ENCODE measurements around the gene CEMIP.
A peak's percentile ranks its signal among the peaks of the same experiment; 100 is the strongest.

CEMIP gene

DNA sequence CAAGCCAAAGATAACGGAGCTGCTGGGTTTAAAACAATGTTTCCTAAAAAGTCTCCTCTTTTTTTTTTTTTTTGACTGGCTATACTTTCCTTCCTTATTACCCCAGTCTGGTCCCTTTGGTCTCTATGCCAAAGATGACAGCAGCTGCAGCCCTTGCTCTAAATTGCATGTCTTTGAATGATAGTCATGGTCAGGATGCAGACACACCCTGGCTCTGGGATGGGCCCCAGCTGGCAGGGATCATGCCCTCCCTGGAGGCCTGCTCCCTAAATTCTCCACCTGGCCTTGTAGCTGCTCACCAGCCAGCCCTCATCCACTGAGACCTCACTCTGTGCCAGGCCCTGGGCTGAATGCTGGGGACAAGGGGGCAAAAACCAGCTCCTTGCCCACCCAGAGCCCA is 114.6 kb downstream of the CEMIP start:
- DNase-seq: no peak

DNA sequence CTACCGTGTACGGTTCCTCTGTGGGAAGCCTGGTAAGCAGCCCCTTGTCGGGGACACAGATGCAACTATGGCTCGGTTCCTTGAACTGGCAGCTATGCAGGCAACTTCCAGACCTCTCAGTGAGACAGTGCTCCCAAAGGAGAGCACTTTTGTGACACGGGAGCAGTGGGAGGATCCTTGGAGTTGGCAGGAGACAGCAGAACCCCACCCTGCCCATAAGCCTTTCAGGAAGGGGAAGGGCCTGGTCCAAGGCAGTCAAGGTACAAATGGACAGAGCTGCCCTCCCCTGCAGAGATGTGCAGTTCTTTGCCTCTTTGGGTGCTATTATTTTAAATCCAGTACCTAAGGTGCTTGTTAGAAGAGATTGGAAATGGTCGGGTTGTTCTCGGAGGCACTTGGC is 115.9 kb downstream of the CEMIP start:
- no peak for DNase-seq

DNA sequence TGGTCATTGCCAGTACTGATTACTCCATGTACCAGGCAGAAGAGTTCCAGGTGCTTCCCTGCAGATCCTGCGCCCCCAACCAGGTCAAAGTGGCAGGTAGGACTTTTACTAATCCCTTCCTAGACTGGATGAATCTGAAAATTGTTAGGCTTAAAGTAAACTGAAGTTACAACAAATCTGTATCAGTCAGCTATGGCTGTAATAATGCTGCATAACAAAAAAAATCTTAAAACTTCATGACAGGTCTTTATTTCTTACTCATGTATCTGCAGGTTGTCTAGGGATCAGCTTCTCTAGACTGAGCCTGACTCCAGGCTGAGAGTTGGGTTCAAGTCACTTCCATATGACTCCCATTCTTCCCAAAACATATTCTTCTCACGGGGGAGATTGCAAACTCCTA is 116.8 kb downstream of the CEMIP start:
- DNase-seq: no peak

DNA sequence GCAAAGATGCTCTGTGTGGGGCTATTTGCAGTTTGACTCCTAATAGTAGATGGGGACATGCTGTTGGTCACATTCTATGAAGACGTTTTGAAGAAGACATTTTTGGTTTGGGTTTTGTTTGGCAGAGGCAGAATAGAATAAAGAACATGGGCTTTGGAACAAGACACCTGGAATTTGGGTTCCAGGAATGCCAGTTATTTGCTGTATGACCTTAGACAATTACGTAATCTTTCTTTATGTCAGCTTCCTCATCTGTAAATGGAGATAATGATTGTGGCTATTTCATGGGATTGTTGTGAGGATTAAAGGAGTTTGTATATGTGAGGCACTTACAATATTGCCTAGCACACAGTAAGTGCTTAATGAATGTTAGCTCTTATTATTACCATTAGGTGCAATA is 118.9 kb downstream of the CEMIP start:
- DNase-seq: no peak

DNA sequence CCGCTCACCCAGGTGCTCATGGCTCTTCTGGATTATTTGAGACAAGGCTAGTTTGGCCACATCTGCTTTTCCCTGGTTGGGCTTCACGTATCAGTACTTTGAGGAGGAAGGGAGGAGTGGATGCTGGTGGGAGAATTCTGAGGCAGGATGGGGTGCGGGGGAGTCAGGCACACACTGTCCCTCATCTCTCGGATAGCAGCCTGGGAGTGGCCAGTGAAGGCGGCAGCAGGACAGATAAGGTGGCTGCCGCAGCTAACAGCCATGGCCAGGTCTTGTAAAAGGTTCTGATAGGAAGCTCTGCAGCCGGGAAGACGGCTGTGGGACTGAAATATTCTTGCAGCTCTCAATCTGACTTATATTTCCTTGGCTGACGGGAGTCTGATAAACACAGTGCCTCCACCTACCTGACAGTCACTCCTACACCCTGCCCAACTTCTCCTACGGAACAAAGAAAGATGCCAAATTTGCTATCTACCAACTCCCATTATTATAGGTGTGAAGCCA is 123.2 kb downstream of the CEMIP start:
- DNase-seq: peak; percentile 41

DNA sequence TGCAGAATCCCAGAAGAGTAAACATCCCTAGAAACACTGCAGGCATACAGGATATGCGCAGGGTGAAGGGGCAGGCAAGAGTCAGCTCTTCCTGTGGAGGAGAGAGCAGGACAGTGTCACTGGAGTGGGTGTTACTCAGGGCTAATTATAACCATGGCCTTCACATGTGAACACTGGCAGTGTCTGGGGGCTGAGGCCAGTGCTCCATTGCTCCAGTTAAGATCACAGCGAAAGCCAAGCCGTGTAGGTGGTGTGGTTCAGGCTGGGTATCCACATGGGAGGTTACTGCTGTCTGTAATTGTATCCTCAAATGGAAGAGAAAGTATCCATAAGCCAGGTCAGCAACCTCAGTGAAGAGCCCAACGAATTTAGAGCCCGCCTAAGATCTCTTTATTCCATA is 125.8 kb downstream of the CEMIP start:
- DNase-seq: no peak

DNA sequence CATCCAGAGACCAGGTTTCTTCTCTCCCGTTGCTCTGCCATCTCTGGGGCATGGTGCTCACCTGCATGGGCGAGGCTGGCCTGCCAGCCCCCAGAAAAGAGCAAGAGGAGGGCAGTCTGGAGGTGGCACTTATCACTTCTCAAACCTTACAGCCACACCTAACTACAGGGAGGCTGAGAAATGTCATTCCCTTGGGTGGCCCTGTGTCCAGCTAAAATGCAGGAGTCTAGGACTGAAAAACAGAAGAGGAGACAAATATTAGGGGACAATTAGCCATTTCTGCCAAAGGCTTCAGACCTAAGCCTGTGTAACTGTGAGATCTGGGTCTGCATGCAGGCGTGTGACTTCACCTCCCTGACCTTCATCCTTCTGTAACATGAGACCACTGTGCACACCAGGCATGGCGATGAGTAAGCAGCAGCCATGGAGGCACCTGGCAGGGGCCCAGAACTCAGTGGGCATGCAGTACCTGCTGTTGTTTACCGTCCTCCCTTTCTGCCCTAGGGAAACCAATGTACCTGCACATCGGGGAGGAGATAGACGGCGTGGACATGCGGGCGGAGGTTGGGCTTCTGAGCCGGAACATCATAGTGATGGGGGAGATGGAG is 127.1 kb downstream of the CEMIP start:
- DNase-seq: no peak

DNA sequence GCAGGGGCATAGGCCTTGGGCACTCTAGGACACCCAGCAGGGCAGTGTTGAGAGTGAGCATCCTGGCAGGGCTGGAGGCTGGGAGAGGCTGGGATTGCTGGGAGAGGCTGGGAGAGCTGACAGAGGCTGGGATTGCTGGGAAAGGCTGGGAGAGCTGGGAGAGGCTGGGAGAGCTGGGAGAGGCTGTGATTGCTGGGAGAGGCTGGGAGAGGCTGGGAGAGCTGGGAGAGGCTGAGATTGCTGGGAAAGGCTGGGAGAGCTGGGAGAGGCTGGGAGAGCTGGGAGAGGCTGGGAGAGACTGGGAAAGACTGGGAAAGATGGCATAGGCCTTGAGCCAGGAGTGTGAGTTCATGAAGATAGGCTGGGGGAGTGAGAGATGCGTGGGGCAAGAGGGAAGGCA is 132.7 kb downstream of the CEMIP start:
- no peak for DNase-seq

DNA sequence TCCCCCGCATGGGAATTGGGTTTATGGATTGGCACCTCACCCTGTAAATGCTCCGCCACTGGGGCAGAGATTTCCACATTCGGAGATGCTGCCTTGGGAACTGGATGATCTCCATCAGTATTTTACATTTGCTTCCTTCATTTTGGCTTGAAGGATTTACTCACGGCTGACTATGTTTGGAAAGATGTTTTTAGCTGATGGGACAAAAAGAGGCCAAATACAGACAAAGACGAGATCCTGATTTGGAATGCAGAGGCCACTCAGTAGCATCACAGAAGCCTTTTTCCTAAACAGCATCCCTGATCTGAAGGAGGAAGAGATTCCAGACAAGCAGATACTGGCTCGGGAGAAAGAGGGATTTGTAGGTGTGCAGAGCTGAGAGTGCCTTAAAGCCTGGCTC is 133.5 kb downstream of the CEMIP start:
- no peak for DNase-seq

DNA sequence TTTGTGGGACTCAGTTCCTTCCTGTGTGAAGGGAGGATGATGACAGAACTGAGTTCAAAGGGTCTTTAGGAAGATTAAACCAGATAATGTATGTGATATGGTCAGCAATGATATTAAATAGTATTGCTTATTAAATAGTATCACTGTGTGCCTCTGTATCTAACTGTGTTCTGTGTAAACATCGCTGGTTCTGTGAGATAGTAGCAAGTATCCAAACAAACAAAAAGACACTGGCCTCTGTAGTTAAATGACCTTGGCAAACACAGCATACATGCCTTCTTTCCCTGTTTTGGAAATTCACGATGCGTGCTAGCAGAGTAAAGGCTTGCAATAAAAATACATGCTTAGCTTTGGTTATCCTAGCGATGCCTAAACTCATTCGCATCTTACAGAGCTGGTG is 134.4 kb downstream of the CEMIP start:
- no peak for DNase-seq

DNA sequence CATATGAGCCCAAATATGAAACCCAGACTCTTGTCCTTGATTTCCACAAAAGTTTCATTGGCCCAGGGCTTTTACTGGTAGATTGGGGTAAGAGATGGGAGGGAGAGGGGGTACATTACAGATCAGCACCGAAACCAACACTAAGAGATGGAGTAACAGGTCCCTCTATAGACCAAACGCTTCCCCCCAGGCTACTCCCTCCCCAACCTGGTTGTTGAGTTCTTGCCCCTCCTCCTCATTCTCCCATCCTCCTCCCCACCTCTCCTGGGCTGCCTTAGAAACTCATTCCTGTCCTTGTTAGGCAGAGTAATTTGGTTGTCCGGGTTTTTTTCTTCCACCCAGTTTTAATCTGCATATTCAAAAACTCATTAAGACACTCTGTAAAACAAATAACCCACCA is 136.3 kb downstream of the CEMIP start:
- no peak for DNase-seq

DNA sequence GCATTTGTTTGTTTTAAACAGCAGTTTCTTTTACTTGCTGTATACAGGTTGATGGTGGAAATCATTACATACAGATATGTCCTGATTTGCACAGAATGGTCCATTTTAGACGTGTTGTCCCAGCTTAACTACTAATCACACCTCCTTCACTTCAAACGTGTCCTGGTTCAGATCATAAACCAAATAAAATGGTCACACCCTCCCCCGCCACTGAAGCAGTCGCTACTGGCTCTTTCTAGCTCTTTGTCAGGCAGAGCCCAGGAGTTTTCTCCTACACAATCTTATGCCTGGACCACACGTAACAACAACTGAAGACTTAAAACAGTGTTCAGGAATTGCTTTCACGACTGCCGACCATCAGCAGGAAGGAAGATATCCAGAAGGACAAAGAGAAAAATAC is 136.9 kb downstream of the CEMIP start:
- DNase-seq: no peak

DNA sequence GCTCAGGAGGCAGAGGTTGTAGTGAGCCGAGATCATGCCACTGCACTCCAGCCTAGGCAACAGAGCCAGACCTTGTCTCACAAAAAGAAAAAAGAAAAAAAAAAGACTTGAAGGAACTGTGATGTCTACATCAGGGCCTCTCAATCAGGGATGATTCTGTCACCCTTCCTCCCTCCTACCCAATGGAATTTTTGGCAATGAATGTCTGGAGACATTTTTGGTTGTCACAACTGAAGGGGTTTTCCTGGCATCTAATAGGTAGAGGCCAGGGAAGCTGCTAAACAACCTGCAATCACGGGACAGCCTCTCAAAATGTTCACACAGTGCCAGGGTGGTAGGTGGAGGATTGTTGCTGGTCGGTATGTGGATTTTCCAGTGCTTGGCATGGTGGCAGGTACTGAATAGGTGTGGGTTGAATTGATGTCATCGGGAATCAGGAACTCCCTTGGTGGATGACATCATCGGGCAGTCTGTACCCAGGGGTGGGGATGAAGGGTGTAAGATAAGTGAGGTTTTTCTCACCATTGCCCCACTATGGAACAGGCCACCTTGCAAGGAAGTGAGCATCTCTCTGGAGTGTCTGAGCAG is 139.1 kb downstream of the CEMIP start:
- no peak for DNase-seq

DNA sequence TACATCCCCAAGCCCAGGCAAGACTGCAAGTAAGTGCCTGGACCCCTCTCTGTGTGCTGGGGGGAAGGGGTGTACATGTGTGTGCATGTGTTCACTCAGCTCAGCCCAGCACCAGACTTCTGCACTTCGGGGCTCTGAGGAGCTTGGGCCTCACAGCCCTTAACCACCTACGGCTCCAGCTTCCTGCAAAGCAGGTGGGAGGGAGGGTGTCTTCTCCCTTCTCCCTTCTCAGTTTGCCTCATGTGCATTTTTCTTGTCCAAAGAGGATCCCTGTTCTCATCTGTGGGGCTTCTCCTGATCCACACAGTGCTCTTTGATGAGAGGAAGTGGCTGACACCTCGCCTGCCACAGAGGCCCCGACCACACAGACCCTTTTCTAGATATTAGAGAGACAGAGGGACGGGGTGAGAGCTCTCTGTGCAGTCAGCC is 141.1 kb downstream of the CEMIP start:
- no peak for DNase-seq

DNA sequence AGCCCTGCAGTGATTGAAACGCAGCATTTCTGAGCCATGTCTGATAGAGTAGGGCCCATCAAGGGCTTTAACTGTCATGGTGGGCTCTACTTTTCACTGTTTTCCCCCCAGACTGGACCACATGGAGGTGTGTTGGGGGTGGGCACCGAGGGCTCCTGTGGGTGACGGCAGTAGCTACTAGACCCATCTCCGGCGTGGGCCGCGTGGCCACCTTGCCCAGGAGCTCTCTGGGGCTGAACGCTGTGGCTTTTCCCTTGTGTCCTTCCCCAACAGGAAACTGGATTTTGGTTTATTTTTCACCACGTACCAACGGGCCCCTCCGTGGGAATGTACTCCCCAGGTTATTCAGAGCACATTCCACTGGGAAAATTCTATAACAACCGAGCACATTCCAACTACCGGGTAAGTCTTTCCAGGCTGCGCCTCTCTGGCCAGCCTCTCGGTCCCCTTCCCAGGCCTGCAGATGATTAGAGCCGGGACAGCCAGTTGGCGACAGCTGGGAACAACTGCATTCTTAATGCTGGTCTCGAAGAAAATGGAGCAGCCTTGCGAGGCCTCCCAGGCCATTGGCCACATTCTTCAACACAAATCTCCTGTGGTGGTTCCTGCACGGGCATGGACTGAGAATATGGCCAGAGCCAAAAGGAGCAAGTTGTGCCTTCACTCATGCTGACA is 142.7 kb downstream of the CEMIP start:
- DNase-seq: no peak

DNA sequence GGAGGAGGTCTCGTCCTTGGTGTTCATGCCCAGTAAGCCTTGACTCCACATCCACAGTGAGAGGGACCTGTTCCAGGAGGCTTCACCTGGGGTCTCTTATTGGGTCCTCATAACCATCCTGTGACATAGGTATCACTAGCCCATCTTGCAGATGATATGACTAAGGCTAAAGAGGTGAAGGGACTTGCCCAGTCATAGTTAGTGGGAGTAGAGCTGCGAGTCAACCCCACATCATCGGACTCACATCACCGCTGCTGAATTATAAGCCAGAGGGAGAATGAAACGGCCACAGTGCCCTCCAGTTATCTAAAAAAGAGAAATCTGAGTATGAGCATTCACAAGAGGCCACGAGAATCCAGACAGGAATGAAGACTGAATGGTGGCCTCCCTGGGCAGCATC is 144.5 kb downstream of the CEMIP start:
- DNase-seq: no peak

DNA sequence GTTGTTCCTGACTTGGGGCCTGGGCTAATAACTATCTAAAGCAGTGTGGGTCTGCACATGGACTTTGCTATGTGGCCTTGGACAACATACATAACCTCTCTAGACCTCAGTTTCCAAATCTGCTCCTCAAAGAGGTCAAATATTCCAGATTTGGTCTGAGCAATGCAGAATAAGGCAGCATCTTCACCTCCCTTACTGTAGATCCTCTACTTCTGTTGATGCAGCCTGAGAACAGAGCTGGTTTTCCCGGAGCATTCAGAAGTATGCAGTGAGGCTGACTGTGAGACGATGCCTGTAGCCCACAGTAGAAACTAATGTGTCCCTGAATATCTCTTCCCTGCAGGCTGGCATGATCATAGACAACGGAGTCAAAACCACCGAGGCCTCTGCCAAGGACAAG is 145.1 kb downstream of the CEMIP start:
- DNase-seq: no peak

DNA sequence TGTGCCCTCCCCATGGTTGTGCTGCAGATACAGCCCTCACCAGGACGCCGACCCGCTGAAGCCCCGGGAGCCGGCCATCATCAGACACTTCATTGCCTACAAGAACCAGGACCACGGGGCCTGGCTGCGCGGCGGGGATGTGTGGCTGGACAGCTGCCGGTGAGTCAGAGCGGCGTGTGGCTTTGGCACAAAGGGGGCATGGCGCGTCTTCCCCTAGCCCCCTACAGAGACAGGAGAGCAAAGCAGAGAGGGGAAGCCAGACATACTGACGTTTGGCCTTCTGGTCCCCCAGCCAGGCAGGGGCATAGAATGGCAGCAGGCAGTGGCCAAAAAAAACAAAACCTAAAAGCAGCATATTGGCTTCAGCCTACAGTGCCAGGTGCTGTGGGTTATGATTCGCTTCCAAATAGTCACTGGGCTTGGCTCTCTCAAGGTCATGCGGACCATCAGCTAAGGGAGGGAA is 146.5 kb downstream of the CEMIP start:
- DNase-seq: no peak

DNA sequence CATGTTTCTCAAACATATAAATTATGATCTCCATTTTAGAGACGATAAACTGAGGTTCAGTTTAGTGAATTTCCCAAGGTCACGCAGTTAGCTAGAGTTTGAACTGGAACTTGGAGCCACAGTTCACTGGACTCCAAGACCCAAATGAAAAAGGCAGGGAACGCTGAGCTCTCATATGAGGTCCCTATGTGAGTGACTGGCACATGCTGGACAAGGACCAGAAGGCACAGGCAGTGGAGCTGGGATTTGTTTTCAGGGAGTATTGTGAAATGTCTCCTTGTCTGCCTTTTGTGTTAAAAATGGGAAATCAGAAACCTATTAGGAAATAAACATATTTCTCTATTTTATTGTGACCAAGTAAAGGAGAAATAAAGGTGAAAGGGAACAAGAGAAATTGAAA is 147.0 kb downstream of the CEMIP start:
- DNase-seq: no peak

DNA sequence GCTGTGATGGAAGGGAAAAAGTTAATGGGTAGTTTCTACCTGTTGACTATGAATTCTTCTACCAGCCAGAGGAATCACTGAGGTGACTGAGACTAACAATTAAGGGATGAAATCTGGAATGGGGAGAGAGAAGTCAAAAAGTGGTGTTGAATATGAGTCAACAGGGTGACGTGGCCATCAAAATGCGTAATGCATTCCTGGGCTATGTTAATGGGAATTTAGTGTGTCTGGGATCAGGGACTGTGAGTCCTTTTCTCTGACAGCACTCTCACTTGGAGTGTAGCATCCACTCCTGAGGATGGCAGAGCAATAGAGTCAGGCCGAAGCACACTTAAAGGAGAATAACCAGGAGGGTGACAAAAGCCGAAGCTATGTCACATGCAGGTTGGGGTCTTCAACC is 150.1 kb downstream of the CEMIP start:
- DNase-seq: no peak

DNA sequence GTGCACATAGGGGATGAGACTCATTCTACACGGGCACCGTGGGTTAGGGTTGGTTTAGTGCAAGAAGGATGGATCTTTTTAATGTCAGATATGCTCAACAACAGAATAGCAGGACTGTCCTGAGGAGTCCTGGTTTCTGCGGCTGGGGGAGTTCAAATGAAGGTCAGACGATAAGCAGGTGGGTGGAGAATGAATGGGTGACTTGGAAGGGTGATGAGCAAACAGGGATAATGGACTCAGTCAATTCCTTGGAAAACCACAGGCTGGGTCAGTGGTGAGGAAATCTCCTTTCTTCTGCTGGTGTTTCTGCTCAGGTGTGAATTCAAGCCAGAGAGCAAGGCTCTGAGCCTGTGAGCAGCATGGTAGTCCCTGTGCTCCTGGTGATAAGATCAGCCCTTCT is 150.5 kb downstream of the CEMIP start:
- no peak for DNase-seq

DNA sequence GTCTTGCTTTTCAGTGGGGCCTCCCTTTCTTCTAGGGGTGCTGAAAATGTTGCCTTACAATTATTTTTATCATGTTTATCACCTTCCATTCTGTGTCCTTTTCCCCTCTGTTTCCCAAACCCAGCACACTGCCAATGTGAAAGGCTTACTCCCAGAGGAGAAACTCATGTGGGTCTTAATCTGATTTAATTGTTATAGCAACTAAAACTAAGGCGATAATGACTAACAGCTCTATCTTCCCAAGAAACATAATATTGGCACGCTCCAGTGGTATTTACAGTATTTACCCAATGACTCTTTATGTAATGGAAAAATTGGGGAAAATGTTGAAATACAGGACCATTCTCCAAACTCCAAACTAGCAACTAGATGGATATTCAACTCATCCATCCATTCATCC is 152.0 kb downstream of the CEMIP start:
- DNase-seq: no peak

DNA sequence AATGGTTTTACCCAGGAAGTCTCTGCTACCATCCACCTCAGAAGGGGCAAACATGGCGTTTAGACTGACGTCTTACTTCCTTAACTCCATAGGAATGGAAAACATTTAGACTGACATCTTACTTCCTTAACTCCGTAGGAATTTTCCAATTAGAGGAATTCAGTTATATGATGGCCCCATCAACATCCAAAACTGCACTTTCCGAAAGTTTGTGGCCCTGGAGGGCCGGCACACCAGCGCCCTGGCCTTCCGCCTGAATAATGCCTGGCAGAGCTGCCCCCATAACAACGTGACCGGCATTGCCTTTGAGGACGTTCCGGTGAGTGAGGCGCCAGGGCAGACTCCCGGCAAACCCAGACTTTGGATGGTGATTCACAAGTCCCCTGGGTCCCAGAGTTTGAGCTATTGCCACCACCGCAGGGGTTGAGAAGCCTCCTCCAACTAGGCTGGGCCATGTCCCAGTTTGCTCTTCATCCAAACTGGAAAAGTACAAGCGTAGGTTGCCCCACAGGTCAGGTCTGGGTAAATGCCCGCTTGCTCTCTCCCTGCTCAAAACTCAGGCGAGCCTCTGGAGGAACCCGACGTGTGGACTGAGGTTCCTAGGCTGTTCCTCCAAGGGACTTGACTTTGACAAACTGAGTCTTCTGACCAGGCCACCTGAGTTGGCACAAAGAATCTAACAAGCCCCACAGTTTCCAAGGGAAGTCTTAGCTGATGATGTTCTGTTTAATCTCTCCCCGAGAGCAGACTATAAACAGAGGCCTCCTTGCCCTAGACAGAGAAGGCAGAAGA is 152.7 kb downstream of the CEMIP start:
- no peak for DNase-seq

DNA sequence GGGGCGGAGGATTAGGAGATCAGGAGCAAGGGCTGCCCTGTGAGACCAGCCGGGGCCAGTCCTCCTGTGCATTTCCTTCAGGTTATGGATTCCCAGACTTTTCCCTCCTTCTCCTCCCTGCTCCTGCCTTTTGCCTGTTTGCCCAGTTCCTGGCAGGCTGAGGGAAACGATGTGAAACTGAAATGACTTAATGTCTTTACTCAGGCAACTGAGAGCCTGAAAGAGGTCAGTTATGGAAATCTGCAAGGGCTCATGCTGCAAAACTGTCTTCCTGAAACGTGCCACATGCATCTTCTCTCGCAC is 153.3 kb downstream of the CEMIP start:
- no peak for DNase-seq

Data from hematopoietic multipotent progenitor cell treated with erythropoietin and hydrocortisone succinate and interleukin-3 and kit ligand, for 6 days (in vitro differentiated cells).